ENCODE results near the gene PDZRN4. TPM values are rescaled to one million over a fixed set of nuclear protein-coding genes. Genes with fewer than 3 reads are reported as not detected.

PDZRN4 gene
- total and polyA plus RNA-seq, 2 of the 4 experiments (the other 2 are of a cell fraction), result not detected

GRCh38 chr12:41566703-41567102 is 378.6 kb downstream of the PDZRN4 start:
- no CpG with 5 or more reads among the region's 2 CpGs for WGBS, 2 experiments (ENCODE audit: extremely low coverage in 2 of 2, insufficient read length in 1 of 2)
- no peaks in the 10 kb centered on the region for H3K4me1 ChIP-seq (ENCODE audit: control insufficient read depth, insufficient read depth, low read length)
- CTCF ChIA-PET, result interaction anchor here (0.9 kb wide), 1 partner anchor 13 kb away, joined by 3 read pairs; no protein-coding TSS in a partner anchor

More at GRCh38 chr12:41566703-41567102, 378.6 kb downstream of the PDZRN4 start:
- H3K4ac ChIP-seq (ENCODE audit: low read depth, low read length), result no peak overlapping the region
- no peak overlapping the region for H3K56ac ChIP-seq (ENCODE audit: extremely low read depth, insufficient read depth, low read length)
- no peaks in the 10 kb centered on the region for H3K36me3 ChIP-seq (ENCODE audit: control insufficient read depth, insufficient read depth, low read length)
- BruUV-seq (replicated peaks), result no TSS peak
- no peak overlapping the region for H2AFZ ChIP-seq (replicated peaks; ENCODE audit: low read length, poor library complexity)
- no peaks in the 10 kb centered on the region for H3K79me1 ChIP-seq (ENCODE audit: low read depth in 1 of 2, low read length in 2 of 2)
- dilution Hi-C loops (cut with HindIII; ENCODE audit: low sequenced_read_pairs, unreplicated experiment) (no loop called here), intact Hi-C loops (cut with micrococcal nuclease) (no loop called here), in situ Hi-C loops (cut with MboI; ENCODE audit: low sequenced_read_pairs) (no loop called here)
- H2BK5ac ChIP-seq (ENCODE audit: low read depth, low read length, poor library complexity, severe bottlenecking), result no peak overlapping the region
- TF ChIP-seq FOS (IDR thresholded peaks at IDR 0.05; ENCODE audit: low read depth, low read length) (no peak), NFE2L2 (IDR thresholded peaks at IDR 0.05; ENCODE audit: low read depth, low read length) (no peak), CTCF (conservative IDR thresholded peaks at IDR 0.05; ENCODE audit: low read depth, low read length) (no peak), CHD1 (IDR thresholded peaks at IDR 0.05; ENCODE audit: low read depth, low read length) (no peak), RCOR1 (IDR thresholded peaks at IDR 0.05; ENCODE audit: insufficient replicate concordance, low read length) (no peak), CEBPB (IDR thresholded peaks at IDR 0.05; ENCODE audit: low read depth, low read length) (no peak), SMC3 (IDR thresholded peaks at IDR 0.05; ENCODE audit: low read depth, low read length) (no peak), ELK1 (IDR thresholded peaks at IDR 0.05; ENCODE audit: borderline replicate concordance, low read depth, low read length) (no peak), POLR2A (IDR thresholded peaks at IDR 0.05; ENCODE audit: low read depth, low read length) (no peak), BHLHE40 (IDR thresholded peaks at IDR 0.05; ENCODE audit: low read depth, low read length) (no peak), RFX5 (IDR thresholded peaks at IDR 0.05; ENCODE audit: low read depth, low read length) (no peak), USF2 (IDR thresholded peaks at IDR 0.05; ENCODE audit: low read depth, low read length) (no peak), RAD21 (IDR thresholded peaks at IDR 0.05; ENCODE audit: low read length) (no peak), MXI1 (IDR thresholded peaks at IDR 0.05; ENCODE audit: borderline replicate concordance, low read depth, low read length) (no peak), MAFK (IDR thresholded peaks at IDR 0.05; ENCODE audit: low read depth, low read length) (no peak), MAZ (IDR thresholded peaks at IDR 0.05; ENCODE audit: borderline replicate concordance, low read depth, low read length) (no peak)
- no peak overlapping the region for H2AK5ac ChIP-seq (ENCODE audit: low read depth, low read length)
- H3K9ac ChIP-seq (ENCODE audit: low read depth, low read length), result no peak overlapping the region
- no peak overlapping the region for H2BK120ac ChIP-seq (ENCODE audit: low read depth, low read length)
- no peaks in the 10 kb centered on the region for H4K20me1 ChIP-seq (ENCODE audit: insufficient read depth, low read length)
- H2BK20ac ChIP-seq (ENCODE audit: low read depth, low read length), result no peak overlapping the region
- H3K14ac ChIP-seq (replicated peaks; ENCODE audit: low read depth, low read length), result no peak overlapping the region
- H4K8ac ChIP-seq (ENCODE audit: low read depth in 2 of 2, low read length in 2 of 2), result no peak overlapping the region
- ATAC-seq (ENCODE audit: low read depth) (no peak), DNase-seq (no peak)
- no peak overlapping the region for H2BK15ac ChIP-seq (ENCODE audit: low read depth, low read length)
- H2AK9ac ChIP-seq (replicated peaks; ENCODE audit: low read depth, low read length, poor library complexity), result no peak overlapping the region
- no peak overlapping the region for H3K18ac ChIP-seq (ENCODE audit: low read depth, low read length)
- POLR2A ChIA-PET (ENCODE audit: unreplicated experiment), result no interaction called here
- H3K4me2 ChIP-seq (ENCODE audit: low read depth, low read length), result no peak overlapping the region
- H3K27me3 ChIP-seq (ENCODE audit: control insufficient read depth, insufficient read depth, low read length), result no peaks in the 10 kb centered on the region
- no peak overlapping the region for H4K5ac ChIP-seq (ENCODE audit: low read depth, low read length)
- no peak overlapping the region for H4K91ac ChIP-seq (ENCODE audit: insufficient read depth, low read depth, low read length)
- H3K4me3 ChIP-seq (ENCODE audit: insufficient read depth, low read depth, low read length), result no peak overlapping the region
- H3K27ac ChIP-seq (ENCODE audit: insufficient read depth, low read length), result no peak overlapping the region
- H3K9me3 ChIP-seq (ENCODE audit: control insufficient read depth, insufficient read depth, low read length), result no peaks in the 10 kb centered on the region
- no peaks in the 10 kb centered on the region for H3K9me1 ChIP-seq (ENCODE audit: insufficient read depth, low read length)
- no peak overlapping the region for H3K23ac ChIP-seq (ENCODE audit: low read depth, low read length)

All from IMR-90 (cell line).